Measurements from ENCODE around the gene RLN3. TPM values are rescaled to one million over a fixed set of nuclear protein-coding genes. Genes with fewer than 3 reads are reported as not detected.

RLN3 gene
- total and polyA plus RNA-seq, 9 of the 15 experiments (the other 6 are each of a cell fraction or from before 2014, with no cell fraction given): 0.31 to 1.2 (median 0.71) TPM; not detected in 6

GRCh38 chr19:14004619-14005348 lies 23.2 kb upstream of the RLN3 start (continued):
- peak; percentile 91 for TF ChIP-seq NKRF (IDR thresholded peaks at IDR 0.05; ENCODE audit: borderline replicate concordance)
- TF ChIP-seq ZBTB5 (IDR thresholded peaks at IDR 0.05): no peak
- no peak for TF ChIP-seq ZNF655 (CRISPR knock-in tag; IDR thresholded peaks at IDR 0.05)
- no peak for TF ChIP-seq BCLAF1 (IDR thresholded peaks at IDR 0.05; ENCODE audit: borderline replicate concordance in 1 of 2, control insufficient read depth in 1 of 2, low read depth in 2 of 2, low read length in 1 of 2)
- TF ChIP-seq OTX1 (CRISPR knock-in tag; IDR thresholded peaks at IDR 0.05): peak; percentile 44; the same call in 1 of the 2 replicates
- no peak for TF ChIP-seq RNF2 (IDR thresholded peaks at IDR 0.05)
- peak; percentile 29; the same call in 1 of the 2 replicates for TF ChIP-seq TFAP4 (CRISPR knock-in tag; IDR thresholded peaks at IDR 0.05; ENCODE audit: borderline replicate concordance)
- no peak for TF ChIP-seq ZNF282 (CRISPR knock-in tag; IDR thresholded peaks at IDR 0.05)
- TF ChIP-seq MTA3 (IDR thresholded peaks at IDR 0.05; ENCODE audit: borderline replicate concordance): no peak
- peak in 1 of 2 experiments; percentile 89; a peak in 2 of 4 replicates for TF ChIP-seq HDAC1 (IDR thresholded peaks at IDR 0.05)
- peak; percentile 92 for TF ChIP-seq MAX (CRISPR knock-in tag; IDR thresholded peaks at IDR 0.05)
- TF ChIP-seq FIP1L1 (IDR thresholded peaks at IDR 0.05; ENCODE audit: low read depth, low read length, poor library complexity, severe bottlenecking): no peak
- TF ChIP-seq TFE3 (CRISPR knock-in tag; IDR thresholded peaks at IDR 0.05): peak; percentile 57
- TF ChIP-seq TCF7L2 (IDR thresholded peaks at IDR 0.05; ENCODE audit: low read depth, low read length): no peak

Measured in K562 (cell line).